ENCODE data around the gene JKAMP.

The JKAMP gene

GRCh38 chr14:59481407-59481806 lies 2.9 kb upstream of the JKAMP start:
- no peak for DNase-seq (ENCODE audit: low read depth, low spot score)

GRCh38 chr14:59481871-59482540 lies 2.3 kb upstream of the JKAMP start:
- DNase-seq (ENCODE audit: low read depth, low spot score), result no peak

GRCh38 chr14:59482541-59483331 lies 1.6 kb upstream of the JKAMP start:
- DNase-seq (ENCODE audit: low read depth, low spot score), result no peak

GRCh38 chr14:59483363-59483762 lies 954 bp upstream of the JKAMP start:
- no peak for DNase-seq (ENCODE audit: low read depth, low spot score)

GRCh38 chr14:59484639-59485175 lies 390 bp downstream of the JKAMP start:
- no peak for DNase-seq (ENCODE audit: low read depth, low spot score)

- no peak for DNase-seq (ENCODE audit: low read depth, low spot score)
These were observed 6.4 kb downstream of the JKAMP start for GRCh38 chr14:59490756-59491155.

GRCh38 chr14:59492384-59492783 lies 8.1 kb downstream of the JKAMP start:
- DNase-seq (ENCODE audit: low read depth, low spot score), result no peak

GRCh38 chr14:59500732-59501131 lies 16.4 kb downstream of the JKAMP start:
- DNase-seq (ENCODE audit: low read depth, low spot score), result no peak

GRCh38 chr14:59503256-59503655 lies 18.9 kb downstream of the JKAMP start:
- DNase-seq (ENCODE audit: low read depth, low spot score), result no peak

GRCh38 chr14:59507063-59507751 lies 22.9 kb downstream of the JKAMP start:
- DNase-seq (ENCODE audit: low read depth, low spot score), result no peak

- DNase-seq (ENCODE audit: low read depth, low spot score), result no peak
These were observed 23.4 kb downstream of the JKAMP start for GRCh38 chr14:59507752-59508103.

- no peak for DNase-seq (ENCODE audit: low read depth, low spot score)
These were observed 24.8 kb downstream of the JKAMP start for GRCh38 chr14:59509101-59509500.

- no peak for DNase-seq (ENCODE audit: low read depth, low spot score)
These were observed 25.7 kb downstream of the JKAMP start for GRCh38 chr14:59510001-59510400.

- DNase-seq (ENCODE audit: low read depth, low spot score), result no peak
These were observed 26.6 kb downstream of the JKAMP start for GRCh38 chr14:59510966-59511365.

- DNase-seq (ENCODE audit: low read depth, low spot score), result no peak
These were observed 27.7 kb downstream of the JKAMP start for GRCh38 chr14:59511916-59512575.

GRCh38 chr14:59520224-59520623 lies 35.9 kb downstream of the JKAMP start:
- no peak for DNase-seq (ENCODE audit: low read depth, low spot score)

- no peak for DNase-seq (ENCODE audit: low read depth, low spot score)
These were observed 44.9 kb downstream of the JKAMP start for GRCh38 chr14:59529189-59529588.

GRCh38 chr14:59530349-59530748 lies 46.0 kb downstream of the JKAMP start:
- no peak for DNase-seq (ENCODE audit: low read depth, low spot score)

- no peak for DNase-seq (ENCODE audit: low read depth, low spot score)
These were observed 48.1 kb downstream of the JKAMP start for GRCh38 chr14:59532419-59532818.

- no peak for DNase-seq (ENCODE audit: low read depth, low spot score)
These were observed 50.2 kb downstream of the JKAMP start for GRCh38 chr14:59534361-59534987.

GRCh38 chr14:59537476-59537875 lies 53.2 kb downstream of the JKAMP start:
- DNase-seq (ENCODE audit: low read depth, low spot score), result no peak

Measured in activated CD4-positive, CD25-positive, alpha-beta regulatory T cell treated with anti-CD3 and anti-CD28 coated beads, Interleukin-2, amount 50 U/mL, for 16 hours (primary cell).